Renal cortex interstitium (tissue), 11 donors: ENCODE results near the gene TSSK2. TPM values are rescaled to one million over a fixed set of nuclear protein-coding genes. Genes with fewer than 3 reads are reported as not detected.

Experiments used
- DNase-seq, 11 donors: peaks; one replicate each; pipeline ENCODE4 v3.0.0-alpha.2; 2013; ENCODE audit warnings: low read depth in 9 of 11, low spot score in 4 of 11; ENCODE audit errors: extremely low read depth in 1 of 11
- polyA plus RNA-seq, 3 donors: library from polyadenylated mRNA; unstranded; fragments of 120-200 nt; gene quantifications; one replicate each; pipeline ENCODE4 v1.2.1, GENCODE V29; 2013; ENCODE audit not compliant: insufficient read length in 3 of 3

Gene TSSK2
- polyA plus RNA-seq, 3 donors: not detected

GRCh38 chr22:19120829-19121630, 10.1 kb upstream of the TSSK2 start:
- peak in 4 of 11 donors; percentile 15 to 41 (median 30) for DNase-seq

- peak in 5 of 11 donors; percentile 17 to 30 (median 25) for DNase-seq
These were observed 9.4 kb upstream of the TSSK2 start for GRCh38 chr22:19121631-19122142.

- peak; percentile 84 to 97 (median 95) for DNase-seq
These were observed 8.9 kb upstream of the TSSK2 start, which contains the start of gene DGCR2 for GRCh38 chr22:19122143-19122751. TSS of gene DGCR2 (minus strand) at chr22:19122412. CDS start at chr22:19122206, 206 bp downstream.

- DNase-seq: peak in 2 of 11 donors; percentile 13 to 20
These were observed 8.2 kb upstream of the TSSK2 start for GRCh38 chr22:19122752-19123492.

DNA sequence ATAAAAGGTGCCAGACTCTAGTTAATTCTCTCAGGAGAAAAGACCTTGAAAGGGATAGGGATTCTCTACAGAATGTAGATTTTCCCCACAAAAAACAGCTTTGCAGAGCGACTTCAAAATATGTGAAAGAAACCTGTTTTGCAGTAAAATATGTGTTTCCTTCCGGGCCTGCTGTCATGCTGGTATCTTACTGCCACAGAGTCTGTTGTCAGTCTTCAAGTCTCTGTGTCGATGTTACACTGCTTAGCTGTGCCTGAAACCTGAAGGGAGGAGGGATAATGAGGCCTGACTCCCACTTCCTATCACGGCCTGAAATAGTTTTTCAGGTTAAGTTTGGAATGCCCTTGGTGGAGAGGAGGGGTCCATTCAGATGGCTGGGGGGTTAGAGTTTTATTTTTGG, 7.2 kb upstream of the TSSK2 start:
- no peak for DNase-seq

- no peak for DNase-seq
These were observed 6.7 kb upstream of the TSSK2 start for GRCh38 chr22:19124377-19124776.

- DNase-seq: no peak
These were observed 6.1 kb upstream of the TSSK2 start for GRCh38 chr22:19125011-19125410.

DNA sequence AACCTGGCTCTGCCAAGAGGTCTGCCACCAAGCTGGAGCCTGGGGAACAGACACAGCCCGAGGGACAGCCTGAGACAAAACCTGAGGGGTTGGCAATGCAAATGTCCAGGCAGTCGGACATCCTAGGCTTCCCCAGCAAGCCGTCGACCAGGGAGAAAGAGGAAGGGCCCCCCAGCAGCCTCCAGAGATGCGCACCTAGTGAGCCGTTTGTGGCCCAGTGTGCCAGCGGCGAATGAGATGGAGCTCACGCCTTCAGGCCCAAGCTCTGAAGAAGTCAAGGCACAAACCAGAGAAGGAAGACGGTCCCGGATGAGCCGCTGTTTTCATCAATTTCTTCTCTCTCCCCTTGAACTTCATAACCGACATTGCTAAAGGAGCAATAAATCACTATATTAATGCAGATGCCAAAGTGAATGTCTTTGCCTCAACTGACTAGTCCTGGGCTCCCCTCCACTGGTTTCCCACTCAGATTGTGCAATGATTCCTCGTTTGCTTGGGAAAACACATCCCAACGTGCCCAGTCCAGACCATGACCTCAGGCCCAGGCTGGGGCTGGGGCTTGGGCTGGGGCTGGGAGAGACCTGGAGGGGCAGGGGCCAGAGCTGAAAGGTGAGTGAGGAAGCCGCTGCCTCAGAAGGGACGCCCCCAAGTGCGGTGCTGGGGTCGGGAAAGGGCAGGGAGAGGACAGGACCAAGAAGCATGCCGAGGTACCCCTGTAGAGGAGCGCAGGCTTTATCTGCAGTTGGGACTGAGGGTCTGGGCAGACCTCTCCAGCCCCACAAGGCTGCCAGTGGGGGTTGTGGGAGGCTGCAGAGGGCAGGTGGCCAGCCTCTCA, 5.4 kb upstream of the TSSK2 start:
- DNase-seq: no peak

GRCh38 chr22:19126309-19127273, 4.5 kb upstream of the TSSK2 start:
- no peak for DNase-seq

DNA sequence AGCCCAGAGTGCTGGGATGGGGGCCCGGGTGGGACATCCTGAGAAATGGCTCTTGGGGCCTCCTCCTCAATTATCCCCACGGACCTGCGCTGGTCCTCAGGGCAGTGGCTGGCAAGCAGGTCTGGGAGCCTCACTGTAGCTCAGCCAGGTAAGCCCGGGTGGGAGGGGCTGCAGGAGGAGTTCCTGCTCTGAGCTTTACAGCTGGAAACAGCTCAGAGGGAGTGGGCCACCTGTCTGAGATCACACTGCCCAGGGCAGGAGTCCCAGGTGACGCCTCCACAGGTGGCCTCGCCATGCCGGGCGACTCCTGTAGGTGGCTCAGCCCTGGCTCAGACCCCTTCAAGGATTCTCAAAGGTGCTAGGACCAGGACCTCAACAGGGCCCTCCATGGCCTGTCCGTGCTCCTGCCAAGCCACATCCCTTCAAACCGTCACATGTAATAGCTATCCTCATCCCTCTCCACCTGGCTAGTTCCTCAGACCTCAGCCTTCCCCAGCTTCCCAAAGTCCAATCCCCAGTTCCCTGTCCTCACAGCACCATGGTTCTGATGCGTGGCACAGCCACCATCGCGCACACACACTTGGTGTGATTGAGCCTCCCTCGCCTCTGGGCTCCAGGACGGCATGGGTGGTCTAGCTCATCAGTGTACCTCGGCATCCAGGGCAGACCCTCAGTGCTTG, 3.6 kb upstream of the TSSK2 start:
- no peak for DNase-seq

- no peak for DNase-seq
These were observed 3.1 kb upstream of the TSSK2 start for GRCh38 chr22:19128009-19128401.

GRCh38 chr22:19128946-19129727, 2.0 kb upstream of the TSSK2 start:
- DNase-seq: no peak

DNA sequence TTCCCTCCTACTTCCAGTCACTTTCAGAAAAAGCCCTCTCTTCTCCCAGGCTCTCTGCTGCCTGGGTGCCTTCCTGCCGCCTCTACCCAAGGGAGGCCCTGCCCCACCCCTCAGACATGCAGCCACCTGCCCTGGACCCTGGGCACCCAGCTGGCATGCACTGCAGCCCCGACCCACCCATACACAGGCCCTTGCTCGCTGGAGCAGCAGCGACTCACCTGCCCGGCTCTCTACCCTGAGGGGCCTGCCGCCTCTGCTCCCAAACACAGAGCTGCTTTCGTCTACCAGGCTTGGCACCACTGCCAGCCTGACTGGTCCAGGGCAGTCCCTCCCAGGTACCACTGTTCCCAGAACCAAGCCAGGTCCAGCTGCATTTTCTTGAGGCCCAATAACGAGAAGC, 1.2 kb upstream of the TSSK2 start:
- DNase-seq: no peak

- no peak for DNase-seq
These were observed 542 bp downstream of the TSSK2 start for GRCh38 chr22:19131685-19132015.

GRCh38 chr22:19132153-19132552, 1.0 kb downstream of the TSSK2 start:
- DNase-seq: no peak

DNA sequence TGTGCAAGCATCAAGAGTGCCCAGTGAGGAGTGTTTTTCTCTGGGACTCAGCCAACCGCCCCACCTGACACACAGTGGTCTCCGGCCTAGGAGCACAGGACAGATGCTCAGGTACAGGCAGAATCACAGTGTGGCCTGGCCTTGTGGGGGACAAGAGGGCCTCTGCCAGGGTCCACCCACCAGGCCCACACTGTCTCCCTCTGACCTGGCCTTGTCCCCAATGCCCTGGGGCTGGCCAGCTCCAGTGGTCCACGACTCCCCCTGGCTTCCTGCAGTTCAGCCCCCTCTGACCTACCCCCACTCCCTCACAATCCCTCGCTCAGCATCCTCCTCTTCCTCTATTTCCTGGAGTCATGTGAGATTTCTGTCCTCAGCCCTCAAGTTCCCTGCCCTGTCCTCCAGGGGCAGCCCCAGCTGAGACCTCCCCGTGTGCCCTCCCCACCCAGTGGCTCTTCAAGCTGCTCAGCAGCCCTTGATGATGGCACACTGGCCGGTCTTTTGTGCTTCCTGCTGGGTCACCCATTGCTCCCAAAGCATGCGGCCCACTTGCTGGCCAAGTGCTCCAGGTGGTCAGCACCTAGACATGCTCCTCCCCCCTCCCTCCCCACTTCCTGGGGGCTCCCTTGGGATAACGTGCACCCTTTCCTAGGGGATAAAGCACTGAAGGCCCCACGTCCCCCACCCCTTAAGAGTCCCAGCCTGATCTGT, 1.7 kb downstream of the TSSK2 start:
- DNase-seq: no peak
